Measurements from ENCODE around the gene RNF224. TPM values are rescaled to one million over a fixed set of nuclear protein-coding genes. Genes with fewer than 3 reads are reported as not detected.

RNF224 gene
- total and polyA plus RNA-seq, 2 of the 13 experiments (the other 11 are each of a cell fraction or from before 2014, with no cell fraction given), result 0.09 TPM; not detected in 1

- TF ChIP-seq, protein P1, sequence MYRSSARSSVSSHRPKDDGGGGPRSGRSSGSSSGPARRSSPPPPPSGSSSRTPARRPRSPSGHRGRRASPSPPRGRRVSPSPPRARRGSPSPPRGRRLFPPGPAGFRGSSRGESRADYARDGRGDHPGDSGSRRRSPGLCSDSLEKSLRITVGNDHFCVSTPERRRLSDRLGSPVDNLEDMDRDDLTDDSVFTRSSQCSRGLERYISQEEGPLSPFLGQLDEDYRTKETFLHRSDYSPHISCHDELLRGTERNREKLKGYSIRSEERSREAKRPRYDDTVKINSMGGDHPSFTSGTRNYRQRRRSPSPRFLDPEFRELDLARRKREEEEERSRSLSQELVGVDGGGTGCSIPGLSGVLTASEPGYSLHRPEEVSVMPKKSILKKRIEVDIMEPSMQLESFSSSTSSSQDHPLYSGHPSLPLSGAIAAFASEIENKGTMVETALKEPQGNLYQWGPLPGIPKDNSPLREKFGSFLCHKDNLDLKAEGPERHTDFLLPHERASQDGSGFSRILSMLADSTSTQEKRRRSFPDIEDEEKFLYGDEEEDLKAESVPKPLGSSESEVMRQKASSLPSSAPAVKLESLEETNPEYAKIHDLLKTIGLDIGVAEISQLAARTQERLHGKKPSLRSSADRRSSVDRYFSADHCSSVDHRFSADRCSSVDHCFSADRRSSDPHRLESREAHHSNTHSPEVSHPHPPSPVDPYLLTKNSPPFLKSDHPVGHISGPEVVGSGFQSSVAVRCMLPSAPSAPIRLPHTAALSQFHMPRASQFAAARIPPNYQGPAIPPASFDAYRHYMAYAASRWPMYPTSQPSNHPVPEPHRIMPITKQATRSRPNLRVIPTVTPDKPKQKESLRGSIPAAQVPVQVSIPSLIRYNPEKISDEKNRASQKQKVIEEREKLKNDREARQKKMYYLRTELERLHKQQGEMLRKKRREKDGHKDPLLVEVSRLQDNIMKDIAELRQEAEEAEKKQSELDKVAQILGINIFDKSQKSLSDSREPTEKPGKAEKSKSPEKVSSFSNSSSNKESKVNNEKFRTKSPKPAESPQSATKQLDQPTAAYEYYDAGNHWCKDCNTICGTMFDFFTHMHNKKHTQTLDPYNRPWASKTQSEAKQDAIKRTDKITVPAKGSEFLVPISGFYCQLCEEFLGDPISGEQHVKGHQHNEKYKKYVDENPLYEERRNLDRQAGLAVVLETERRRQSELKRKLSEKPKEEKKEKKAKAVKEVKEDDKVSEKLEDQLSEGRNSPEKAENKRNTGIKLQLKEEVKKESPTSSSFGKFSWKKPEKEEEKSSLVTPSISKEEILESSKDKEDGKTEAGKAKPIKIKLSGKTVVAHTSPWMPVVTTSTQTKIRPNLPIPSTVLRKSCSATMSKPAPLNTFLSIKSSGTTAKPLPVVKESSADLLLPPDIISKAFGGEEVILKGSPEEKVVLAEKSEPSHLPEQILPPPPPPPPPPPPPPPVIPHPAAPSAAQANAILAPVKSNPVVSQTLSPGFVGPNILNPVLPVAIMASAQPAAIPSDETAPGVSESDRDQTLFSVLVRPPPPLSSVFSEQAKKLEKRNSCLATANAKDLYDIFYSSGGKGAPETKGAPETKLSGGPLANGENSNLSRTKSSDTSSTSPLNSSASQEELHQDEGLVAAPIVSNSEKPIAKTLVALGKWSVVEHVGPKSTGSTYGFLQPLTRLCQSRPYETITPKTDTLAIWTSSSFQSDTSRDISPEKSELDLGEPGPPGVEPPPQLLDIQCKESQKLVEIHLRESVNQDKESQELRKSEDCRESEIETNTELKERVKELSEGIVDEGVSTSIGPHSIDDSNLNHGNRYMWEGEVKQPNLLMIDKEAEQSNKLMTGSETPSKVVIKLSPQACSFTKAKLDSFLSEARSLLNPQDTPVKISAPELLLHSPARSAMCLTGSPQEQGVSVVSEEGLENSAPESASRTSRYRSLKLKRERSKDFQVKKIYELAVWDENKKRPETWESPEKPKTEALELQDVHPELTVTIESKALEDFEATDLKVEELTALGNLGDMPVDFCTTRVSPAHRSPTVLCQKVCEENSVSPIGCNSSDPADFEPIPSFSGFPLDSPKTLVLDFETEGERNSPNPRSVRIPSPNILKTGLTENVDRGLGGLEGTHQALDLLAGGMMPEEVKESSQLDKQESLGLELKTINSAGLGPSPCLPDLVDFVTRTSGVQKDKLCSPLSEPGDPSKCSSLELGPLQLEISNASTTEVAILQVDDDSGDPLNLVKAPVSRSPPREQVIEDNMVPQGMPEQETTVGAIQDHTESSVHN (CRISPR knock-in tag; IDR thresholded peaks at IDR 0.05), result no peak
- TF ChIP-seq LCORL (IDR thresholded peaks at IDR 0.05) (no peak), LCORL (CRISPR knock-in tag; IDR thresholded peaks at IDR 0.05) (peak; percentile 68), SIN3A (IDR thresholded peaks at IDR 0.05; ENCODE audit: borderline replicate concordance, low read depth, low read length) (0 out of 2 replicates have a peak, but pooled peaks have one; percentile 21), ZC3H13 (CRISPR knock-in tag; IDR thresholded peaks at IDR 0.05) (peak; percentile 95; the same call in 1 of the 2 replicates), ZNF670 (CRISPR knock-in tag; IDR thresholded peaks at IDR 0.05; ENCODE audit: borderline replicate concordance) (peak; percentile 90), ETV5 (CRISPR knock-in tag; IDR thresholded peaks at IDR 0.05; ENCODE audit: borderline replicate concordance) (peak; percentile 50; the same call in 1 of the 2 replicates), CREB1 (IDR thresholded peaks at IDR 0.05) (no peak), CREB1 (CRISPR knock-in tag; IDR thresholded peaks at IDR 0.05) (no peak), ZNF558 (CRISPR knock-in tag; IDR thresholded peaks at IDR 0.05; ENCODE audit: borderline replicate concordance) (0 out of 2 replicates have a peak, but pooled peaks have one; percentile 43), GATAD1 (CRISPR knock-in tag; IDR thresholded peaks at IDR 0.05) (peak; percentile 73), DZIP1 (CRISPR knock-in tag; IDR thresholded peaks at IDR 0.05) (peak; percentile 72; the same call in 1 of the 2 replicates), SP2 (CRISPR knock-in tag; IDR thresholded peaks at IDR 0.05) (peak; percentile 51), ZNF24 (IDR thresholded peaks at IDR 0.05) (no peak), NFYC (CRISPR knock-in tag; IDR thresholded peaks at IDR 0.05) (0 out of 2 replicates have a peak, but pooled peaks have one; percentile 12)
- TF ChIP-seq, protein P2, sequence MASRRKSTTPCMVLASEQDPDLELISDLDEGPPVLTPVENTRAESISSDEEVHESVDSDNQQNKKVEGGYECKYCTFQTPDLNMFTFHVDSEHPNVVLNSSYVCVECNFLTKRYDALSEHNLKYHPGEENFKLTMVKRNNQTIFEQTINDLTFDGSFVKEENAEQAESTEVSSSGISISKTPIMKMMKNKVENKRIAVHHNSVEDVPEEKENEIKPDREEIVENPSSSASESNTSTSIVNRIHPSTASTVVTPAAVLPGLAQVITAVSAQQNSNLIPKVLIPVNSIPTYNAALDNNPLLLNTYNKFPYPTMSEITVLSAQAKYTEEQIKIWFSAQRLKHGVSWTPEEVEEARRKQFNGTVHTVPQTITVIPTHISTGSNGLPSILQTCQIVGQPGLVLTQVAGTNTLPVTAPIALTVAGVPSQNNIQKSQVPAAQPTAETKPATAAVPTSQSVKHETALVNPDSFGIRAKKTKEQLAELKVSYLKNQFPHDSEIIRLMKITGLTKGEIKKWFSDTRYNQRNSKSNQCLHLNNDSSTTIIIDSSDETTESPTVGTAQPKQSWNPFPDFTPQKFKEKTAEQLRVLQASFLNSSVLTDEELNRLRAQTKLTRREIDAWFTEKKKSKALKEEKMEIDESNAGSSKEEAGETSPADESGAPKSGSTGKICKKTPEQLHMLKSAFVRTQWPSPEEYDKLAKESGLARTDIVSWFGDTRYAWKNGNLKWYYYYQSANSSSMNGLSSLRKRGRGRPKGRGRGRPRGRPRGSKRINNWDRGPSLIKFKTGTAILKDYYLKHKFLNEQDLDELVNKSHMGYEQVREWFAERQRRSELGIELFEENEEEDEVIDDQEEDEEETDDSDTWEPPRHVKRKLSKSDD (CRISPR knock-in tag; IDR thresholded peaks at IDR 0.05; ENCODE audit: low read depth), result peak; percentile 36; the same call in 1 of the 2 replicates
These were observed 2.8 kb downstream of the RNF224 start (continued) for GRCh38 chr9:137229903-137230704.
